Amniotic epithelial cell (primary cell): ENCODE measurements around the gene GPC2.
A peak's percentile ranks its signal among the peaks of the same experiment; 100 is the strongest.
"Not testable (repeated sequence)": the region's sequence is repeated elsewhere in the genome, so short reads cannot be mapped to it uniquely, and the experiment has no call there.

ENCODE experiments used
- DNase-seq: peaks from one replicate; pipeline ENCODE4 v3.0.0-alpha.2; 2010; ENCODE audit warnings: low read depth

Gene GPC2, protein sequence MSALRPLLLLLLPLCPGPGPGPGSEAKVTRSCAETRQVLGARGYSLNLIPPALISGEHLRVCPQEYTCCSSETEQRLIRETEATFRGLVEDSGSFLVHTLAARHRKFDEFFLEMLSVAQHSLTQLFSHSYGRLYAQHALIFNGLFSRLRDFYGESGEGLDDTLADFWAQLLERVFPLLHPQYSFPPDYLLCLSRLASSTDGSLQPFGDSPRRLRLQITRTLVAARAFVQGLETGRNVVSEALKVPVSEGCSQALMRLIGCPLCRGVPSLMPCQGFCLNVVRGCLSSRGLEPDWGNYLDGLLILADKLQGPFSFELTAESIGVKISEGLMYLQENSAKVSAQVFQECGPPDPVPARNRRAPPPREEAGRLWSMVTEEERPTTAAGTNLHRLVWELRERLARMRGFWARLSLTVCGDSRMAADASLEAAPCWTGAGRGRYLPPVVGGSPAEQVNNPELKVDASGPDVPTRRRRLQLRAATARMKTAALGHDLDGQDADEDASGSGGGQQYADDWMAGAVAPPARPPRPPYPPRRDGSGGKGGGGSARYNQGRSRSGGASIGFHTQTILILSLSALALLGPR

DNA sequence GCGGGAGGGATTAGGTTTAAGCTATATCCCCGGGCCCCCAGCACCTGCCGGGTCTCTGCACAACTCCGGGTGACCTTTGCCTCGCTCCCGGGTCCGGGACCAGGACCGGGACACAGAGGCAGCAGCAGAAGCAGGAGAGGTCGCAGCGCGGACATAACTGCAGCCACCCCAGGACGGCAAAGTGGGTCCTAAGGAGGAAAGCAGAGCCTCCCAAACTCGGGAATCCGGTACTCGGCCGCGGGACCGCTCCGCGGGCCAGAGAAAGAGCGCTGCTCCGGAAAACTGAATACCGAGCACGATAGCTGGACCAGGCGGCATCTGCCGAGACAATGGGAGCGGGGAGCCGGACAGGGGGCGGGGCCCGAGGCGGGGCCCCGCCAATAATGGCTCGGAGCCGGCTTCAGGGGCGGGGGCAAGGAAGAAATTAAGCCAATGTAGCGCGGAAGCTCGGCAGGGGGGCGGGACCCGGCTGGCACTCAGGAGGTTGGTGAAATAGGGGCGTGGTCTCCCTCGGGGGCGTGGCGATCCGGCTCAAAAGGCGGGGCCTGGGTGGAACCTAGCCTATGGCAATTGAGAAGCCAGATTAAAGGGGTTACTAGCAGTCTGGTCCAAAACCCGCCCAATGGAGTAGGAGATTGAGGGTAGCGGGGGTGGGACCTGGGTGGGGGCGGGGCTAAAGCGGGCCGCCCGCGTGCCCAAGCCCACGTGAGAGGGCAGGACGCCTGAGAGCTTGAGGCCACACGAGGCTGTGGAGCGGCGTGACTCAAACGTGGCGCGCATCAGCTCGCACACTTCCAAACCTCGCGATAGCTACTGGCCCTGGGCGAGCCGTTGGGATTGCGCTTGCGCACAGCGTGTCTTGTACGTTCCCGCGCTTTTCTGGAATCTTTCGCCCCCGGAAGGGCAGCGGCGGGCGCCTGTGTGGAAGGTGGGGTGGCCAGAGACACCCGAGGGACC lies at the start of gene GPC2, which contains the start of gene STAG3:
GPC2 (minus strand) TSS at position 337 of the 957 bp plus-strand sequence; CDS start at position 155, 182 bp downstream.
STAG3 (plus strand) TSS at position 874 of the 957 bp plus-strand sequence. CDS start 2,639 bp downstream, outside the sequence.
- peak; percentile 92 for DNase-seq

DNA sequence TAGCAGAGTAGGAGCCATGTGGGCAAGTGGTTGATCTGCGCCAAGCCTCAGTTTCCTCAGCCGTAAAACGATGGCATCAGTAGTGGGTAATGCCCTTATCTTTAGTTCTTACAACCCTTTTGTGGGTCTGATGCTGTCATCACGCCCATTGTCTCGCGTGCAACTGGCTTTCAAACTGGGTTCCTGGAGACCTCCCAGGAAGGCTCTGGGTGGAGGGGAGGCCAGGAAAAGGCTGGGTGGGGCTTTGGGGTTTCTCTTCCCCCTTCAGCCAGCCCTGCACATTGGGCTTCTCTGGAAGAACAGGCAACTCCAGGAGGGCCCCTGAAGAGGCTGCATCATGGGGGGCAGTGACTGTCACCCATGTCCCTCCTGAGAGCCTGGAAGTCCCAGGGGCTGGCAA lies 47.7 kb upstream of the GPC2 start:
- not testable (repeated sequence) for DNase-seq

DNA sequence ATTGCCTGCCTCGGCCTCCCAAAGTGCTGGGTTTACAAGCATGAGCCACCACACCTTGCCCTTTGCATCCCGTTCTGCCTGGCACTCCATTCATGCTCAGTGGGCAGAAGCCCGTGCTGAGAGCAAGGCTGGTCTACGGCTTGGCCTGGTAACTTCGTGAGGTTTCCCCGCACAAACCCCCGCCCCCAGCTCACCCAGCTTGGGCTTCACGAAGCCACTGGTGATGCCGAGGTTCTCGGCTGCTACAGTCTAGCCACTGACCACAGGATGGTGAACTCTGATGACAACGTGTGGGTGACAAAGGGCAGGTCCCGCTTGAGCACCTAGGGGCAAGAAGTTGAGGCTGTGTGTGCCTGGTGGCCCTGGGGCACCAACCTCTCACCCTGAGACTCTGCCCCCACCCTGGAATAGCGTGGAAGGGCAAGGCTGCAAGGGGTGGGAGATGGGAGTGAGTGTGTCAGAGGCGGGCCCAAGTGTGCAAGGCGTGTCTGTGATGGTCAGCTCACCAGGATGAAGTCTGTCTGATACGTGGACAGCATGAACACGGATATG lies 46.3 kb upstream of the GPC2 start:
- DNase-seq, result not testable (repeated sequence)

DNA sequence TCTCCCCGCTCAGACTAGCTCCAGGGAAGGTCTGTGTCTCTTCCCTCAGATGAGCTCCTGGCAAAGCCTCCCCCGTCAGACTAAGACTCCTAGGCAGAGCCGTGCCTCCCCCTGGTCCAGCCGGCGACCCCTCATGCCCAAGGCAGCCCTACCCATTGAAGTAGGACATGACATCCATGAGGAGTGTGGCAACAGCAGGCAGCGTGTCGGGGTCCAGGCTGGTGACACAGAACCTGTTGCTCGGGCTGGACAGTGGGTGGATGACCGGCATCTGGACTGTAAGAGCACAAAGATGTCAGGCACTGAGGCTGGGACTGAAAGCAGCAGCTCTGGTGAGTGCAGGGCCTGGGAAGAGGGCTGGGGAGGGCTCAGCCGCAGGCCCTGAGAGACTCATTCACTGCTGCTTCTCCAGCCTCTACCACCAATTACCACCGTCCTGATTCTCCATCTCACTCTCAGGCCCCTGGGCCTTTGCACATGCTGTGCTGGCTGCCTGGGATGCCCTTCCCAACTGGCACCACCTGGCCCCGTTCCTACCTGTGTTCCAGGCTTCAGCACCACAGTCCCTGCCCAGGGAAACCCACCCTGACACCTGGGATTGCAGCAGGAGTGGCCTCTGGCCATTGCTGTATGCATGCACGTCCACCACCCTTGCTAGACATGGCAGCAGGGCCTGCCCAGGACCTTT lies 45.4 kb upstream of the GPC2 start:
- DNase-seq, result no peak

DNA sequence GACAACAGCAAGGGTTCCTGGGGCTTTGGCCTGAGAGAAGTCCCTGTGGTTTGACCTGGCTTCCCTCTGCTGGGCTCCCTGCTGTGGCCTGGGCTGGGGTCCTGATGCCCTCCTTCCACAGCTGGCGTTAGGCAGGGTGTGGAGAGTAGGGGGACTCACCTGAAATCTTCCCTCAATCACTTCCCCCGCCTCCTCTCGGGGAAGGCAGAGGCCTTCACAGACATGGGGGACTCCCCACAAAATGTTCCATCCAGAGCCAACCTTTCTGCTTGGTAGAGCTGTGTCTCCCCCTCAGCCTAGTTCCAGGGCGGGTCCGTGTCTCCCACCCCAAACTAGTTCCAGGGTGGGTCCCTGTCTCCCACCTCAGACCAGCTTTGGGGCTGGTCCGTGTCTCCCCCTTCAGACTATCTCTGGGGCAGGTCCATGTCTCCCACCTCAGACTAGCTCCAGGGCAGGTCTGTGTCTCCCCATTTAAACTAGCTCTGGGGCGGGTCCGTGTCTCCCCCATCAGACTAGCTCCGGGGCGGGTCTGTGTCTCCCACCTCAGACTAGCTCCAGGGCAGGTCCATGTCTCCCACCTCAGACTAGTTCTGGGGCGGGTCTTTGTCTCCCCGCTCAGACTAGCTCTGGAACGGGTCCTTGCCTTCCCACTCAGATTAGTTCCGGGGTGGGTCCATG lies 44.7 kb upstream of the GPC2 start:
- no peak for DNase-seq

DNA sequence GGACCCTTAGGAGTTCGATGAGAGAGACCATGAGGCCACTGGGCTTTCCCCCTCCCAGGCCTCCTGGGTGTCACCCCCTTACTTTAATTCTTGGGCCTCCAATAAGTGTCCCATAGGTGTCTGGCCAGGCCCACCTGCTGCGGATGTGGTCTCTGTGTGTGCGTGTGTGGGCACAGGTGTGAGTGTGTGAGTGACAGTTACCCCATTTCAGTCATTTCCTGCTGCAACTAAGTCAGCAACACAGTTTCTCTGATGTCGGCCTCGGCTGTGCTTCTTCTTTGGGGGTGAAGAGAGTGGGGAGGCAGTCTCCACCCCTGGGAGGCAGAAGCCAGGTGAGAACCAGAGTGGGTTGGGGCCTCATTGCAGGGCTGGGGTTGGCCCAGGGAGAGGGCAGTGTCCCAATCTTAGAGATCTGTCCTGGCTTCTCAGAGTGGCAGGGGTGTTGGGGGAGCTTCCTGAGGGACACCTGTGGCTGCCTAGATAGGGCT lies 44.1 kb upstream of the GPC2 start:
- no peak for DNase-seq

DNA sequence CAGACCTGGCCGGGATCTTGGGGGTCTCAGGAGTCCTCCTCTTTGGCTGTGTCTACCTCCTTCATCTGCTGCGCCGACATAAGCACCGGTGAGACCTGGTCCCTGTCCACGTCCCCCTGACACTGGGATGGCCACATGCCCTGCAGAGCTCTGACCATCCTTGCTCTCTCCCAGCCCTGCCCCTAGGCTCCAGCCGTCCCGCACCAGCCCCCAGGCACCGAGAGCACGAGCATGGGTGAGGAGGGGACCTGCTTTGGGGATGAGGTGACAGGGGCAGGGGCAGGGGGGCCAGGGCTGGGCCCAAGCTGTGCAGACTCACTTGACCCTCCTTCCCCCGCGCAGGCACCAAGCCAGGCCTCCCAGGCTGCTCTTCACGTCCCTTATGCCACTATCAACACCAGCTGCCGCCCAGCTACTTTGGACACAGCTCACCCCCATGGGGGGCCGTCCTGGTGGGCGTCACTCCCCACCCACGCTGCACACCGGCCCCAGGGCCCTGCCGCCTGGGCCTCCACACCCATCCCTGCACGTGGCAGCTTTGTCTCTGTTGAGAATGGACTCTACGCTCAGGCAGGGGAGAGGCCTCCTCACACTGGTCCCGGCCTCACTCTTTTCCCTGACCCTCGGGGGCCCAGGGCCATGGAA lies 43.5 kb upstream of the GPC2 start:
- no peak for DNase-seq

DNA sequence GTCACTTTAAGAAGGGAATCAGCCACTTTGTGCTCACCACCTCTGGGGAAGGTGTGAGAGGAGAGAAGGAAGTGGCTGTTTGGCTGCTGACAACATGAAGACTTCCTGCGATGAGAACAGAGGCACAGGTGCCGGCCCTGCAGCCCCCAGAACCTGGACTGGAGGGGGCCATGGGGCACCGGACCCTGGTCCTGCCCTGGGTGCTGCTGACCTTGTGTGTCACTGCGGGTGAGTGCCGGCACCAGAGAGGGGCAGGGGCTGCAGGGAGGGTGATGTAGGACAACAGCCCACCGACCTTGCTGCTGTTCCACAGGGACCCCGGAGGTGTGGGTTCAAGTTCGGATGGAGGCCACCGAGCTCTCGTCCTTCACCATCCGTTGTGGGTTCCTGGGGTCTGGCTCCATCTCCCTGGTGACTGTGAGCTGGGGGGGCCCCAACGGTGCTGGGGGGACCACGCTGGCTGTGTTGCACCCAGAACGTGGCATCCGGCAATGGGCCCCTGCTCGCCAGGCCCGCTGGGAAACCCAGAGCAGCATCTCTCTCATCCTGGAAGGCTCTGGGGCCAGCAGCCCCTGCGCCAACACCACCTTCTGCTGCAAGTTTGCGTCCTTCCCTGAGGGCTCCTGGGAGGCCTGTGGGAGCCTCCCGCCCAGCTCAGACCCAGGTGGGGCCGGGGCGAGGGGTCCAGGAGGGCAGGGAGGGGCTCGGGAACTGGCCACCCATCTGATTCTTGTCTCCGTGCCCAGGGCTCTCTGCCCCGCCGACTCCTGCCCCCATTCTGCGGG lies 42.8 kb upstream of the GPC2 start, which contains the start of gene PVRIG:
PVRIG (plus strand) TSS at position 149 of the 785 bp plus-strand sequence; CDS start at position 171, 22 bp downstream.
- not testable (repeated sequence) for DNase-seq

DNA sequence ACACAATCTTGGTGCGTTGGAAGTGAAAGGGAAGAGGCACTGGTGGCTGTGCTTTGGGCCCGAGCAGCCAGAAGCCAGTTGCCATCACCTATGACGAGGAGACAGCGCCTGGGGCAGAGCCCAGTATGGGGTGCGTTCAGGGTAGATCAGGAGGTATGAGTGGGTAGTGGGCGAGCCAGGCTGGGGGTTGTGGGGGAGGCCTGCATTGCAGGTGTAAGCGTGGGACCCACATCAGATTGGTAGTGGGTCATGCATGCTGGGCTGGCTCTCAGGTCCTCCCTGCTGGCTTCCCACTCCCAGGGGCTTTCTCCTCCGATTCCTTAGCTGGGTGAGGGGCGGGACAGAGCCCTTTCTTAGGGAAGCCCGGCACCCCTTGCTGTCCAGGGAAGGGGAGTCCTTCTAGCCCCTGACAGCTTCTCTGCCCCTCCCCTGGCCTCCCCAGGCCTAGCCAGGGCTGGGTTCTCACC lies 42.1 kb upstream of the GPC2 start:
- no peak for DNase-seq

DNA sequence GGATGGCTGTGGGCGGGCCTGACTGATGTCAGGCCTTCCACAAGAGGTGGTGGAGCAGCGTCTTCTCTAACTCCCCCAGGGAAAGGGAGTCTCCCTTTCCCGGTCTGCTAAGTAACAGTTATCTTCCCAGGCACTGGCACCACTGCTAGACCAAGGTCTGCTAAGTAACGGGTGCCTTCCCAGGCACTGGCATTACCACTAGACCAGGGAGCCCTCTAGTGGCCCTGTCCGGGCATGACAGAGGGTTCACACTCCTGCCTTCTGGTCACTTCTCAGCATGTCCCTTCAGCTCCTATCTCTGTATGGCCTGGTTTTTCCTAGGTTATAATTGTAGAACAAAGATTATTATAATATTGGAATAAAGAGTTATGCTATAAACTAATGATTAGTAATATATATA lies 40.8 kb upstream of the GPC2 start:
- peak; percentile 38 for DNase-seq

DNA sequence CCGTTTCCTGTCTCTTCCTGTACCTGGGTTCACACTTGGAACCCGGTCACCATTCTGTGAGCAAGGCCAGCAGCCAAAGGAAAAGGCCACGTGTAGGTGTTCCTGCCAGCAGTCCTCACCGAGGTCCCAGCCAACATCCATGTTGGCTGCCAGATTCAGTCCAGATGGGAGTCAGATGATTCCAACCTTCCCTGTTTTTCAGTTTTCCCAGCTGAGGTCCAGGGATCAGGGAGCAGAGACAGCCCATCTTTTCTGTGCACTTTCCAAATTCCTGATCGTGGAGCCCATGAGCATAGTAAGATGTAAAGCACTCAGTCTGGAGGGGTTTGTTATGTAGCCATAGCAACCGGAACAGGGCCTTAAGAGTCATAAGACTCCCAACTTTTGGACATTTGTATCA lies 38.7 kb upstream of the GPC2 start:
- DNase-seq, result peak; percentile 3

DNA sequence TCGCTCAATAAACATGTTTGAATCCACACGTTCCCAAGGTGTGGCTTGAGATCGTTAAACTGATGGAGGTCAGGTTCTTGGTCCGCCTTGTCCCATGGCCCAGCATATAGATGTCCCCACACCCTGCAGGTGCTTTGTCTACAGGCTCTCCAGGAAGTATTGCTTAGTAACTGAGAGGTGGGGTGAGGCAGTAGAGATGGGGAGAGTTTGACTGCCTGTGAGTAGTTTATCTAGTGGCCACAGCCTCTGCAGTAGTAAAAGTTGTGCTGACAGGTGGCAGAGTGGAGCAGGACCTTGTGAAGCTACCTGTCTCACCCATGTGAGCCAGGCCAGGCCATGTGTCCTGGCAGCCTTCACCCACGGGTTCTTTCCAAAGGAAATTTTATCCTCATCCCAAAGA lies 37.2 kb upstream of the GPC2 start:
- not testable (repeated sequence) for DNase-seq

DNA sequence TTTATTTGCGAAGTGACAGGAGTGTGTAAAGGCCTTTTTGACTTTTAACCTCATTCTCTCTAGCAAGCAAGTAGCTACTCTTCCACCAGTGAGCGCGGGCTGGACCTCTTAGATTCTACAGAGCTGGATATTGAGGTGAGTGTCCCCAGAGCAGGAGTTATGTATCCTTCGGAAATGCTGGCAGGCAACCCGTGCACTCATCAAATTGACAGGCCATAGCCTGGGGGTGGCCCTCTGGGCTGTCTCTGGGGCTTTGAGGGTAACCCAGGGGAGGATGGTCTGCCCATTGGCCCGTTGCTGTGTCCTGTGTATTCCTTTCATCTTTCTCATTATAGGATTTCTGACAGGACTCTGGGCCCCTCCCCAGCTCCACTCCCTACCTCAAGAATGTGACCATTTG lies 36.5 kb upstream of the GPC2 start:
- no peak for DNase-seq

DNA sequence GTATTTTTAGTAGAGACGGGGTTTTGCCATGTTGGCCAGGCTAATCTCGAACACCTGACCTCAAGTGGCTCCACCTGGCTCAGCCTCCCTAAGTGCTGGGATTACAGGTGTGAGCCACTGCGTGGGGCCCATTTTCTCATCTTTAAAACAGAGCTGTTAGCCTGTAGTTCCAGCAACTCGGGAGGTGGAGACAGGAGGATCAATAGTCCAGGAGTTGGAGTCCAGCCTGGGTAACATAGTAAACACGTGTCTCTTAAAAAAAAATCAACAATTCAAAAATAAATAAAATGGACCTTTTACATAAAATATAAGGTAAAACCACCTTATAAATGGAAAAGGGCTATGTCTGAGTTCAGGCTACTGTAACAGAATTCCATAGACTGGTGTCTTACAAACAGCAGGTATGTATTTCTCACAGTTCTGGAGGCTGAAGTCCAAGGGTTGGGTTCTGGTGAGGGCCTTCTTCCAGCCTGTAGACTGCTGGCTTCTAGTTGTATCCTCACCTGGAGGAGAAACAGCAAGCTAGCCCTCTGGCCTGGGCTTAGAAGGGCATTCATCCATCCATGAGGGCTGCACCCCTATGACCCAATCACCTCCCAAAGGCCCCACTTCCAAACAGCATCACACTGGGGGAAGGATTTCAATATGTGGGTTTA lies 35.6 kb upstream of the GPC2 start:
- no peak for DNase-seq

DNA sequence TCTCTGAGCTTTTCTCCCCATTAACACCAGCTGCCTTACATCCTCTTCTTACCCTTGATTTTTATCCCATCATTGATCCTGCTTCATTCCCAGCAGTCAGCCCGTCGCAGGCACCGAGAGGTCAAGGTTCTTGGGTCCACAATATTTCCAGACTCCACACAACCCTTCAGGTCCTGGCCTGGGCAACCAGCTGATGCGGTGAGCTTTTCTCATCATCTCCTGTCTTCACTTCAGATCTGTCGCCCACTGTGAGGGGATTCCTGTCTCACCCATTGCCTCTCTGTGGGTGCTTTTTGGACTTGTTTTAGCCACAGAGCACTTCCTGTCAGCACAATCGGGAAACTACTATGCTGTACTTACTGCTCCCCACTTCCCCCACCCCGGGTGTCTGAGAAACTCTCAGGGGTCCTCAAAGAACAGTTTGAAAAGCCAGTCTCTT lies 34.2 kb upstream of the GPC2 start:
- DNase-seq, result no peak

DNA sequence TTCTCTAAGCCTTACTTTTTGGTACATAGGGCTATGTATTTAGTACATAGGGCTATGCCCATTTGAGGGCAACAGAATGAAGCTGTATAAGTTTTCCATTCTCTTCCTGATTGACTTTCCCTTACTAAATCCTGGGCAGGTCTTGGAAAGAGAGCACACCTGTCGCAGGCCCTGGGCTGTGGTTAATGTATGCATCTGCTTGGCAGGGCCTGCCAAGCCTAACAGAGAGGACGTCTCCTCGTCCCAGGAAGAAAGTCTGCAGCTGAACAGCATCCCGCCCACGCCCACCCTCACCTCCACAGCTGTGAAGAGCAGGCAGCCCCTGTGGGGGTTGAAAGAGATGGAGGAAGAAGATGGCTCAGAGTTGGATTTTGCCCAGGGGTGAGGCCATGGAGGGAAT lies 33.6 kb upstream of the GPC2 start:
- no peak for DNase-seq

DNA sequence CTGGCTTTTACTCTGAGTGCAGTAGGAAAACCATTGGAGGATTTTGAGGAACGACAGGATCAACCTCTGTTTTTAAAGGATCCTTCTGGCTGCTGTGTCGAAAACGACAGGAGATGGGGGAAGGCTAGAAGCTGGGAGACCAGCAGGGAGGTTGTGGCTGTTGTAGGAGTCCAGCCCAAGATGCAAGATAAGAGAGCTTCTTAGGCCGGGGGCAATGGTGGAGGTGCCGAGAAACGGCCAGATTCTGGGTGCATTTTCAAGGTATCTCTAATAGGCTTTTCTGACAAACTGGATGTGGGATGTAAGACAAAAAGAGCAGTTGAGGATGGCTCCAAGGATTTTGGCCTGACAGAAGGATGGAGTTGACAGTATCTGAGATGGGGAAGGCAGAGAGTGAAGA lies 32.3 kb upstream of the GPC2 start:
- DNase-seq, result no peak

DNA sequence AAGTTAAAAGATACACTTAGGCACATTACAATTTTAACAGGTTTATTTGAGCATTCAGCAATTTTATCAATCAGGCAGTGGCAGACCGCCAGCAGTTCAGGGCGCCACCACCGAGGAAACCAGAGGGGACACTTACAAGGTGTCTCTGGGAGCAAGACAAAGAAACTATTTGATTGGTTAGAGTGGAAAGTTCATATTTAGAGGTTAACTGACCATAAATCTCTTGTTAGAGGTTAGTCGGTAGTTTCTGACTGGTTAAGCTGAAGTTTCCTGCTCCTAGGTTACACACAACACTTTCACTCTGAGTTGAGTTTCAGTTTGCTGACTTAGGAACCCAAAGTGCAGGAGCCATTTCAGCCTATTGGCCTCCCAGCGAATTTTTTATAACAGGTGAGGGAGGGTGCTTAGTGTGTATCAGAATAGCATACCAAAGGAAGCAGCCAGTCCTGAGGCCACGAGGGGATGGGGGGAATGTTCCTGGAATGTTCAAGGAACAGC lies 31.8 kb upstream of the GPC2 start:
- DNase-seq, result no peak
